ENCODE measurements around the gene GSK3B.

GRCh38 chr3:119808843-119809242, 285.4 kb downstream of the GSK3B start:
- no peak for TF ChIP-seq CTCF (conservative IDR thresholded peaks at IDR 0.05; ENCODE audit: low read depth, low read length)
- TF ChIP-seq EZH2 (IDR thresholded peaks at IDR 0.05; ENCODE audit: borderline replicate concordance, low read depth, low read length, poor library complexity, severe bottlenecking), result no peak
